ENCODE measurements around the gene LONRF3. TPM values are rescaled to one million over a fixed set of nuclear protein-coding genes. Genes with fewer than 3 reads are reported as not detected.

The LONRF3 gene
- total and polyA plus RNA-seq, 8 donors, result 1.4 to 7.1 (median 3.6) TPM

GRCh38 chrX:119041175-119041574 is 66.8 kb downstream of the LONRF3 start:
- intact Hi-C loops (cut with DNase I), result no loop called here
- no peak for TF ChIP-seq CTCF (IDR thresholded peaks at IDR 0.05)
- Histone ChIP-seq H3K27ac (no peak overlapping the region), H3K36me3 (no peaks in the 10 kb centered on the region), H3K27me3 (no peaks in the 10 kb centered on the region), H3K4me1 (no peaks in the 10 kb centered on the region), H3K9me3 (no peaks in the 10 kb centered on the region), H3K4me3 (no peak overlapping the region)
- DNase-seq (peak in 4 of 6 donors; percentile 38 to 65 (median 52)), FAIRE-seq (peak; percentile 37), ATAC-seq (peak; percentile 90 to 98 (median 94))
- 29 to 40% methylated on average over 4 of the region's 4 CpGs for WGBS, 2 donors

GRCh38 chrX:119042040-119042439 is 67.6 kb downstream of the LONRF3 start:
- H3K9me3 ChIP-seq, result no peaks in the 10 kb centered on the region
- intact Hi-C loops (cut with DNase I), result no loop called here
- no peak overlapping the region for H3K27ac ChIP-seq
- DNase-seq (no peak), FAIRE-seq (no peak), ATAC-seq (no peak)
- TF ChIP-seq CTCF (IDR thresholded peaks at IDR 0.05), result no peak
- H3K4me1 ChIP-seq, result no peaks in the 10 kb centered on the region
- no peaks in the 10 kb centered on the region for H3K36me3 ChIP-seq
- H3K27me3 ChIP-seq, result no peaks in the 10 kb centered on the region
- WGBS, 2 donors, result 68 to 72% methylated on average over 3 of the region's 3 CpGs
- no peak overlapping the region for H3K4me3 ChIP-seq

DNA sequence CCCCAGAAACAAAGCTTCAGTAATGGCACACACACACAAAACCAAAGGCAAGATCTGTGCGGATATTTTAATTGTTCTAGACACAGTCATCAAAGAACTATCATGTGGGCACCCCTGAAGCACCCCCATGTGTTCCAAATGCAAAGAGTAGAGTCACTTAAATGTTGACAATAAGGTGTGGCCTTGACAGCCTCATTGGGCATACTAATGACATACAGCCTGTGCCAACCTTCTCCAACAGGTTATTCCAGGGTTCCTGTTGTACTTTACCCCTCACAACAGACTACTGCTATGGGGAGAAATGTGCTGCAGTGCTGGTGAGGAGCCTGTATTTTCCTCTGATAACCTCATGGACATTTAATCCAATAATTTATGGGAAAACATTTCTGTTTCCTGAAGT is 68.6 kb downstream of the LONRF3 start:
- Histone ChIP-seq H3K4me1 (no peaks in the 10 kb centered on the region), H3K27ac (no peak overlapping the region), H3K4me3 (no peak overlapping the region), H3K9me3 (no peaks in the 10 kb centered on the region), H3K27me3 (no peaks in the 10 kb centered on the region), H3K36me3 (no peaks in the 10 kb centered on the region)
- intact Hi-C loops (cut with DNase I), result no loop called here
- no peak for TF ChIP-seq CTCF (IDR thresholded peaks at IDR 0.05)
- FAIRE-seq, result no peak
- peak in 1 of 4 donors; percentile 11 for ATAC-seq
- DNase-seq, result no peak
- 73 to 100% methylated on average over 1 of the region's 1 CpG for WGBS, 2 donors

GRCh38 chrX:119045884-119046283 is 71.5 kb downstream of the LONRF3 start:
- intact Hi-C loops (cut with DNase I), result no loop called here
- Histone ChIP-seq H3K9me3 (no peaks in the 10 kb centered on the region), H3K36me3 (no peaks in the 10 kb centered on the region), H3K27ac (no peak overlapping the region), H3K4me3 (no peak overlapping the region), H3K4me1 (no peaks in the 10 kb centered on the region), H3K27me3 (no peaks in the 10 kb centered on the region)
- no peak for TF ChIP-seq CTCF (IDR thresholded peaks at IDR 0.05)
- WGBS, 2 donors, result 86 to 88% methylated on average over 2 of the region's 2 CpGs
- no peak for FAIRE-seq
- ATAC-seq, result no peak
- no peak for DNase-seq

GRCh38 chrX:119055687-119056086 is 81.3 kb downstream of the LONRF3 start:
- H3K9me3 ChIP-seq, result no peaks in the 10 kb centered on the region
- H3K4me3 ChIP-seq, result no peak overlapping the region
- WGBS, 2 donors, result 38 to 57% methylated on average over 2 of the region's 2 CpGs
- FAIRE-seq, result no peak
- intact Hi-C loops (cut with DNase I), result no loop called here
- H3K27me3 ChIP-seq, result peaks cover 0 to 4% (median 0%) of the 10 kb centered on the region in 4 donors
- H3K27ac ChIP-seq, result no peak overlapping the region
- no peaks in the 10 kb centered on the region for H3K36me3 ChIP-seq
- DNase-seq, result no peak
- no peak for ATAC-seq
- no peak for TF ChIP-seq CTCF (IDR thresholded peaks at IDR 0.05)
- H3K4me1 ChIP-seq, result no peaks in the 10 kb centered on the region
